HG02798 (cell line): ENCODE data around the gene AASDHPPT.
"Not testable (repeated sequence)": the region's sequence is repeated elsewhere in the genome, so short reads cannot be mapped to it uniquely, and the experiment has no call there.

ENCODE experiments used
- ATAC-seq: cut with Tn5 transposase; IDR thresholded peaks from one replicate; pipeline ENCODE4 v1.9.1; 2021; ENCODE audit warnings: mild to moderate bottlenecking; ENCODE audit not compliant: unreplicated experiment, poor library complexity

The AASDHPPT gene

GRCh38 chr11:106077609-106078455 lies at the start of gene AASDHPPT:
TSS of gene AASDHPPT (plus strand) at chr11:106077662. CDS start at chr11:106077711, 49 bp downstream.
- peak; percentile 20 for ATAC-seq

- no peak for ATAC-seq
Measured at GRCh38 chr11:106030609-106031008, 46.9 kb upstream of the AASDHPPT start.

- no peak for ATAC-seq
Measured at GRCh38 chr11:106031202-106031810, 46.2 kb upstream of the AASDHPPT start.

- no peak for ATAC-seq
Measured at GRCh38 chr11:106031936-106032335, 45.5 kb upstream of the AASDHPPT start.

- no peak for ATAC-seq
Measured at GRCh38 chr11:106032861-106033260, 44.6 kb upstream of the AASDHPPT start.

- no peak for ATAC-seq
Measured at GRCh38 chr11:106043540-106043939, 33.9 kb upstream of the AASDHPPT start.

GRCh38 chr11:106047631-106048030 lies 29.8 kb upstream of the AASDHPPT start:
- no peak for ATAC-seq

GRCh38 chr11:106049727-106050476 lies 27.6 kb upstream of the AASDHPPT start:
- ATAC-seq, result no peak

- ATAC-seq, result no peak
Measured at GRCh38 chr11:106051103-106051502, 26.4 kb upstream of the AASDHPPT start.

GRCh38 chr11:106058377-106058776 lies 19.1 kb upstream of the AASDHPPT start:
- not testable (repeated sequence) for ATAC-seq

GRCh38 chr11:106059617-106060016 lies 17.8 kb upstream of the AASDHPPT start:
- ATAC-seq, result no peak

GRCh38 chr11:106061249-106061784 lies 16.1 kb upstream of the AASDHPPT start:
- ATAC-seq, result peak; percentile 27

GRCh38 chr11:106061954-106062949 lies 15.2 kb upstream of the AASDHPPT start:
- peak; percentile 73 for ATAC-seq

GRCh38 chr11:106063009-106063408 lies 14.5 kb upstream of the AASDHPPT start:
- peak; percentile 65 for ATAC-seq

- ATAC-seq, result no peak
Measured at GRCh38 chr11:106070606-106071005, 6.9 kb upstream of the AASDHPPT start.

GRCh38 chr11:106072804-106073203 lies 4.7 kb upstream of the AASDHPPT start:
- no peak for ATAC-seq

- no peak for ATAC-seq
Measured at GRCh38 chr11:106076171-106076918, 1.1 kb upstream of the AASDHPPT start.

GRCh38 chr11:106076919-106077608 lies 398 bp upstream of the AASDHPPT start, which contains the start of gene KBTBD3:
TSS of gene KBTBD3 (minus strand) at chr11:106077347. CDS start at chr11:106059097, 18,250 bp downstream.
- peak; percentile 97 for ATAC-seq
